ENCODE data around the gene SERPINF2.
"Not testable (repeated sequence)": the region's sequence is repeated elsewhere in the genome, so short reads cannot be mapped to it uniquely, and the experiment has no call there.

Gene SERPINF2

GRCh38 chr17:1762233-1762900 lies 19.7 kb downstream of the SERPINF2 start:
- peak in 5 of 56 donors; percentile 7 to 40 (median 40) for DNase-seq

- DNase-seq: peak in 1 of 56 donors; percentile 10
Observed at GRCh38 chr17:1762901-1763898, 20.5 kb downstream of the SERPINF2 start.

GRCh38 chr17:1764284-1764683 lies 21.6 kb downstream of the SERPINF2 start:
- DNase-seq: peak in 2 of 56 donors; percentile 10 to 17

GRCh38 chr17:1764705-1765104 lies 22.0 kb downstream of the SERPINF2 start:
- DNase-seq: not testable (repeated sequence)

- no peak for DNase-seq
Observed at GRCh38 chr17:1765576-1765975, 22.9 kb downstream of the SERPINF2 start.

GRCh38 chr17:1766382-1767135 lies 23.9 kb downstream of the SERPINF2 start:
- DNase-seq: peak in 4 of 56 donors; percentile 14 to 33 (median 24)

GRCh38 chr17:1767358-1767757 lies 24.7 kb downstream of the SERPINF2 start:
- DNase-seq: no peak

GRCh38 chr17:1769822-1770477 lies 27.3 kb downstream of the SERPINF2 start:
- DNase-seq: no peak

GRCh38 chr17:1773000-1773695 lies 30.5 kb downstream of the SERPINF2 start:
- not testable (repeated sequence) for DNase-seq

GRCh38 chr17:1773696-1774181 lies 31.1 kb downstream of the SERPINF2 start:
- DNase-seq: no peak

GRCh38 chr17:1774390-1775176 lies 31.9 kb downstream of the SERPINF2 start:
- no peak for DNase-seq

- no peak for DNase-seq
Observed at GRCh38 chr17:1776328-1776727, 33.7 kb downstream of the SERPINF2 start.

- DNase-seq: no peak
Observed at GRCh38 chr17:1776857-1777256, 34.2 kb downstream of the SERPINF2 start.

- no peak for DNase-seq
Observed at GRCh38 chr17:1779571-1780131, 37.0 kb downstream of the SERPINF2 start.

- no peak for DNase-seq
Observed at GRCh38 chr17:1782171-1782567, 39.5 kb downstream of the SERPINF2 start.

- no peak for DNase-seq
Observed at GRCh38 chr17:1783271-1783670, 40.6 kb downstream of the SERPINF2 start.

- peak in 12 of 56 donors; percentile 9 to 47 (median 21) for DNase-seq
Observed at GRCh38 chr17:1783834-1784611, 41.4 kb downstream of the SERPINF2 start.

- peak in 4 of 56 donors; percentile 10 to 33 (median 21) for DNase-seq
Observed at GRCh38 chr17:1785930-1786329, 43.3 kb downstream of the SERPINF2 start.

Measured in nucleus accumbens (tissue), 56 donors.